ENCODE measurements around the gene BRD1.

The BRD1 gene

DNA sequence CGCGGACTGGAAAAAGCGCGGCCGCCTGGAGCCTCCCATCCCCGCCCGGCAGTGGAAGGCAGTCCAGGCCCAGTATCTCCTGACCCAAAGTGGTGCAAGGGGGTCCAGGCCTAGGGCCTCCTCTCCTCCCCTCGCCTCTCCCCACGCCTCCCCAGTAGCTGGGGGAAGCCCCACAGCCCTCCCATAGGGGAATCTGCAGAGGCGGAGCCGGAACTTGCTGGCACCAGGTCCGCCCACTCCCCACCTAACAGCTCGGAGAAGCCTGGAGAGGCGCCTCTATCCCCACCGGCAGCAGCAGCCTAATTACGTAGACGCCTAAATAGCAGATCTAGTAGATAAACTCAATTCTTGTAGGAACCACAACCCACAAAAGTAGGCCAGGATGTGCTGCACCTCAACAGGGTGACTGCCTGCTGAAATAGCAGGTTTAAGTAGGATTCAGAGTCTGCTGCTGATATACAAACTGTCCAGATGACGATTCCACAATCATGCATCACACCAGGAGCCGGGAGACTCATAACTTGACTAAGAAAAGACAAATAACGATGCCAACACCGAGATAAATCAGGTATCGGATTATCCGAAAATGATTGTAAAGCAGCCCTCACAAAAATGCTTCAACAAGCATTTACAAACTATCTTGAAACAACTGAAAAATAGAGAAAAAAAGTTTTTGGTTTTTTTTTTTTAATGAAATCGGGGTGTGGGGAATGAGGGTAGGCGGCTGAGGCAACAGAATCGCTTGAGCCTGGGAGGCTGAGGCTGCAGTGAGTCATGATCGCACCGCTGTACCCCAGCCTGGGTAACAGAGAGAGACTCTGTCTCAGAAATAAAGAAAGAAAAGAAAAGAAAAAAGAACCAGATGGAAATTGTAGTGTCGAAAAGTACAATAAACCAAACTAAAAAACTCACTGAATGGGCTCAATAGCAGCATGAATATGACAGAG lies 11.4 kb upstream of the BRD1 start:
- ChIA-PET CTCF (interaction anchor here (1.1 kb wide), 1 partner anchor 9 kb away, joined by 3 read pairs; no protein-coding TSS in a partner anchor), POLR2A (no interaction called here)
- DNase-seq (ENCODE audit: low read depth, low spot score) = no peak
- H3K4me3 ChIP-seq (ENCODE audit: low read depth, low read length) = no peak overlapping the region
- TF ChIP-seq, protein P1, sequence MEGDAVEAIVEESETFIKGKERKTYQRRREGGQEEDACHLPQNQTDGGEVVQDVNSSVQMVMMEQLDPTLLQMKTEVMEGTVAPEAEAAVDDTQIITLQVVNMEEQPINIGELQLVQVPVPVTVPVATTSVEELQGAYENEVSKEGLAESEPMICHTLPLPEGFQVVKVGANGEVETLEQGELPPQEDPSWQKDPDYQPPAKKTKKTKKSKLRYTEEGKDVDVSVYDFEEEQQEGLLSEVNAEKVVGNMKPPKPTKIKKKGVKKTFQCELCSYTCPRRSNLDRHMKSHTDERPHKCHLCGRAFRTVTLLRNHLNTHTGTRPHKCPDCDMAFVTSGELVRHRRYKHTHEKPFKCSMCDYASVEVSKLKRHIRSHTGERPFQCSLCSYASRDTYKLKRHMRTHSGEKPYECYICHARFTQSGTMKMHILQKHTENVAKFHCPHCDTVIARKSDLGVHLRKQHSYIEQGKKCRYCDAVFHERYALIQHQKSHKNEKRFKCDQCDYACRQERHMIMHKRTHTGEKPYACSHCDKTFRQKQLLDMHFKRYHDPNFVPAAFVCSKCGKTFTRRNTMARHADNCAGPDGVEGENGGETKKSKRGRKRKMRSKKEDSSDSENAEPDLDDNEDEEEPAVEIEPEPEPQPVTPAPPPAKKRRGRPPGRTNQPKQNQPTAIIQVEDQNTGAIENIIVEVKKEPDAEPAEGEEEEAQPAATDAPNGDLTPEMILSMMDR (IDR thresholded peaks at IDR 0.05; ENCODE audit: insufficient read depth, low read length, missing control alignments) = no peak

DNA sequence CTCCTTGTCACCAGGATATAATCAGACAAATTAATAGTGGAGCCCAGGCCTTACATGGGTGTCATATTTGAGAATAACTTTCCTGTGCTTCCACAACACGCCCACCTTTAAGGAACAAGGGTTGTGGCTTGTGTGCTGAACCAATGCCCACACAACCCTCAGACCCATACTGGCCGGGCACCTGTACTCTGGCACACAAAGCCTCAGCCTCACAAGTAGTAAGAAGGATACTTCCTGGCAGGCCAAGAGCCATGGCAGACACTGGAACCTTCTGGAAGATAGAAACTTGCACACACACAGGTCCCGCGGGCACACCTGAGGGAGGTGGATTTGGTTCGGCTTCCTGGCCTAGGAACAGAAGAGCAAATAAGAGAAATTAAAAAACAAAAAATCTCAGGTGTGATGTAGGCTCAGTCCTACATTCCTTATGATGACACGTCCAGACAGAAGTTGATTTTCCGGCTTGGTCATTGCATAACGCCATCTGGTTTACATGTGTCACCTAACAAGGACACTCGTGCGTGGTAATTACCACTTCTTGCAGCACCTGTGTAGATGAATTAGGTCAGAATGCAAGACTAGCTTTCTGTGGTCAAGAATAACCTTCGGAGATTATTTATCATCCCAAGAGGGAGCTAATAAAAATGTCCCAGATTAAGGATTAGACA lies 5.8 kb upstream of the BRD1 start:
- CTCF ChIA-PET = no interaction called here
- DNase-seq (ENCODE audit: low read depth, low spot score) = no peak
- TF ChIP-seq, protein P1 (IDR thresholded peaks at IDR 0.05; ENCODE audit: insufficient read depth, low read length, missing control alignments) = no peak
- H3K4me3 ChIP-seq (ENCODE audit: low read depth, low read length) = no peak overlapping the region
- POLR2A ChIA-PET = no interaction called here

DNA sequence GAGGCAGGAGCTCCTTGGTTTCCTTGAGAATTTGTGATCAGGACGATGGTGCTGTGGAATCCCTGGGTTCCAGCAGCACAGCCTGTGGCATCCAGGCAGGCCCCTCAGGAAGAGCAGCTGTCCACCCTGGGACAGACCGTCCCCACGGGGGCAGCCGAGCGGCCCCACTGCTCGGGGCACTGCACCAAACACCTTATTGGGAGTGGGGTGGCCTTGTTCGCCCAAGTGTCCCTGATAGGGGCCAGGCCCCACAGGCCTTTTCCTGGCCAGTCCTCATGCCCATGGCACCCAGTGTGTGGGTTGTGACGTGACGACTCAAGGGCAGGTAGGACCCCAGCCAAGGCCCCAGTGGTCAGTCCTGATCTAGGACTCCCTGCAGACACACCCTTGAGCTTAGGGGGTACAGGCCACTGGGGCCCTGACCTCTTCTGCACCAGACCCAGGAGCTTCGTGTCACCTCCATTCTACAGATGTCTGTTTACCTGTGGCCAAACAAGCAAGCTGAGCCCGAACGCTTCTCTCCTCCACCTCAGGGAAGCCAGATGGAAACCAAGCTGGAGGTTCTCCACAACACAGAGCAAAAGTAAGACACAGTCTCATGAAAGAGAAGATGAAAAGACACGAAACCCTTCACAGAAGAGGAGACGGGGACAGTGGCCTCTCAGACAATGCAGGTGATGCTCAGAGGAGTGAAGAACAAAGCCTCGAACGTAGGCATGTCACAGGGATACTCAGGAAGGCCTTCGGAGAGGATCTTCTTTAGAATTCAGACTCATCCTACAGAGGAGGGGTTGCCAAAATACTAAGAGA lies 1.6 kb upstream of the BRD1 start:
- TF ChIP-seq, protein P1 (IDR thresholded peaks at IDR 0.05; ENCODE audit: insufficient read depth, low read length, missing control alignments) = no peak
- ChIA-PET POLR2A (no interaction called here), CTCF (interaction anchor here (1.1 kb wide), 1 partner anchor 53 kb away, joined by 3 read pairs; no protein-coding TSS in a partner anchor)
- DNase-seq (ENCODE audit: low read depth, low spot score) = no peak
- H3K4me3 ChIP-seq (ENCODE audit: low read depth, low read length) = no peak overlapping the region

DNA sequence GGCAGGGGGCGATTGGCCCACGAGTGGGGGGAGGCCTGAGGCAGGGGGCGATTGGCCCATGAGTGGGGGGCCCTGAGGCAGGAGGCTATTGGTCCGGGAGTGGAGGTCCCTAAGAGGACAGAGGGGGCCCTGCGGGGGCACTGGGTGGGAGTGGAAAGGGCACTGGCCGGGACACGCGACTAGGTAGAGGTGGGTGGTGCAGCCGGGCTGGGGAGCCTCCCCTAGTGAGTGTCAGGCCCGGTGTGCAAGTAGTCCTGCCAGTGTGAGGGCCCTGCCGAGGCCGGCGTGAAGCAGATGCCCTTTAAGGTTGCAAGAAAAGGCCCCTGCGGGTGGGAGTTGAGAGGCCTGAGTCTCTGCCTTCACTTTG lies 909 bp upstream of the BRD1 start:
- ChIA-PET CTCF (interaction anchor here (1.1 kb wide), 1 partner anchor 54 kb away, joined by 3 read pairs; no protein-coding TSS in a partner anchor), POLR2A (no interaction called here)
- DNase-seq (ENCODE audit: low read depth, low spot score) = no peak
- no peak overlapping the region for H3K4me3 ChIP-seq (ENCODE audit: low read depth, low read length)
- TF ChIP-seq, protein P1 (IDR thresholded peaks at IDR 0.05; ENCODE audit: insufficient read depth, low read length, missing control alignments) = no peak

DNA sequence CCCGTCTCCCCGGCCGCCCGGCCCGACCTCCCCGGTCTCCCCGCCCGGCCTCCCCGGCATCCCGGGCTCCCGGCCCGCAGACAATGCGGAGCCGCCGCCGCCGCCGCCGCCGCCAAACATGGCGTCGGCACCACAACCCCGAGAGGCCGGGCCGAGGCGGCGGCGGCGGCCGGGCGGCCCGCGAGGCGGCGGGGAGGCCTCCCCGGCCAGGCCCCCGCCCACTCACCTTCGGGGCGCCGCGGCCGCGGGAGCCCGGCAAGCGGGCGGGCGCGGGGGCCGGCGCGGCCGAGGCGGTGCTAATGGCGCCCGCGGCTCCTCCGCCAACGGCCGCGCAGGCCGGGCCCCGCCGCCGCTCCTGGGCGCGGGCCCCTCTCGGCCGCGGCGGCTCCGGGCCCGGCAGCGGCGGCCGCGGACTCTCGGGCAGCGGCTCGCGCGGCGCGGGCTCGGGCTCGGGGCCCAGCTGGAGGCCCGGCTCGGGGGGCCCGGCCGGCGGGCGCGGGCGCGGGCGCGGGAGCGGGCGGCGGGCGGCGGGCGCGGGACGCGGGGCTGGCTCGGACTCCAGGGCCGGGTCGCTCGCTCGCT lies 311 bp downstream of the BRD1 start:
- H3K4me3 ChIP-seq (ENCODE audit: low read depth, low read length) = peak overlapping the region; percentile 72
- TF ChIP-seq, protein P1 (IDR thresholded peaks at IDR 0.05; ENCODE audit: insufficient read depth, low read length, missing control alignments) = no peak
- CTCF ChIA-PET = no interaction called here
- no peak for DNase-seq (ENCODE audit: low read depth, low spot score)
- POLR2A ChIA-PET = no interaction called here
